ENCODE data around the gene PVR. TPM values are rescaled to one million over a fixed set of nuclear protein-coding genes. Genes with fewer than 3 reads are reported as not detected.

The PVR gene
- polyA plus RNA-seq, 1 donor from 2014 or later: 19.1 TPM

DNA sequence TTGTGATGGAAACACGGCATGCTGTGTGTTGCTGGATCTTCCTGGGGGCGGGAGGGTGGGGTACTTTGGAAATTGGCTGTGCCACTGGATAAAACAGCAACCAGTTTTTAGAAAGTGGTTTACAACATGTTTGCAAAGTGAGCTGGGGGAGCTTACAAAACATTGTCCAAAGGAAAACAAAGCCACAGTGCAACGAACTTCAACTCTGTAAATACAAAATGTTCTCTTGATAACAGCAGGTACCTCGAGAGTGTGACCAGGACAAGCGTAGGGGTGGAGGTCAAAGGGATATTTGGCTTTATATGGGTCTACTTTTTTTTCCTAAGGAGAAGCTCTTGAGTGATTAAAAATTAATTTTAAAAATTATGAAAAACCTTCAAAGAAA lies 27.9 kb upstream of the PVR start:
- H3K9ac ChIP-seq (ENCODE audit: low read length): no peak overlapping the region
- no peak overlapping the region for H3K4me2 ChIP-seq (ENCODE audit: low read length)
- no peaks in the 10 kb centered on the region for H3K27me3 ChIP-seq (ENCODE audit: insufficient read depth, low read depth, low read length)
- no peak overlapping the region for H3K27ac ChIP-seq (ENCODE audit: low read length)
- H3F3A ChIP-seq (ENCODE audit: insufficient read depth, low read length, poor library complexity, severe bottlenecking): no peaks in the 10 kb centered on the region
- H3K9me3 ChIP-seq (ENCODE audit: low read length): no peaks in the 10 kb centered on the region
- H3K79me2 ChIP-seq (replicated peaks; ENCODE audit: insufficient read depth, low read length): no peaks in the 10 kb centered on the region
- H3K4me3 ChIP-seq (ENCODE audit: low read length): no peak overlapping the region
- H3K9me2 ChIP-seq (ENCODE audit: insufficient read depth, low read length): no peaks in the 10 kb centered on the region
- TF ChIP-seq EZH2 (IDR thresholded peaks at IDR 0.05; ENCODE audit: borderline replicate concordance, insufficient read depth, low read length, poor library complexity, severe bottlenecking) (no peak), MXI1 (conservative IDR thresholded peaks at IDR 0.05; ENCODE audit: poor library complexity, severe bottlenecking) (no peak), SMC3 (conservative IDR thresholded peaks at IDR 0.05; ENCODE audit: poor library complexity) (no peak), EP300 (conservative IDR thresholded peaks at IDR 0.05; ENCODE audit: poor library complexity, severe bottlenecking) (no peak), REST (IDR thresholded peaks at IDR 0.05; ENCODE audit: borderline replicate concordance) (no peak), POLR2AphosphoS5 (IDR thresholded peaks at IDR 0.05) (no peak), RAD21 (conservative IDR thresholded peaks at IDR 0.05) (no peak), TAF1 (IDR thresholded peaks at IDR 0.05; ENCODE audit: low read depth) (no peak), CTCF (IDR thresholded peaks at IDR 0.05; ENCODE audit: poor library complexity, severe bottlenecking) (no peak)
- no peaks in the 10 kb centered on the region for H4K20me1 ChIP-seq (ENCODE audit: insufficient read depth)
- H2AFZ ChIP-seq (ENCODE audit: low read depth, low read length): no peak overlapping the region
- H3K36me3 ChIP-seq (ENCODE audit: insufficient read depth, low read length): no peaks in the 10 kb centered on the region

- no peak overlapping the region for H3K4me2 ChIP-seq (ENCODE audit: low read length)
- no peak overlapping the region for H2AFZ ChIP-seq (ENCODE audit: low read depth, low read length)
- H3K9ac ChIP-seq (ENCODE audit: low read length): no peak overlapping the region
- no peaks in the 10 kb centered on the region for H3F3A ChIP-seq (ENCODE audit: insufficient read depth, low read length, poor library complexity, severe bottlenecking)
- no peak overlapping the region for H3K27ac ChIP-seq (ENCODE audit: low read length)
- no peaks in the 10 kb centered on the region for H3K9me3 ChIP-seq (ENCODE audit: low read length)
- H3K4me3 ChIP-seq (ENCODE audit: low read length): no peak overlapping the region
- no peak for TF ChIP-seq SMC3 (conservative IDR thresholded peaks at IDR 0.05; ENCODE audit: poor library complexity)
- no peak for TF ChIP-seq CTCF (IDR thresholded peaks at IDR 0.05; ENCODE audit: poor library complexity, severe bottlenecking)
- no peak for TF ChIP-seq EP300 (conservative IDR thresholded peaks at IDR 0.05; ENCODE audit: poor library complexity, severe bottlenecking)
- no peak for TF ChIP-seq RAD21 (conservative IDR thresholded peaks at IDR 0.05)
- no peak for TF ChIP-seq TAF1 (IDR thresholded peaks at IDR 0.05; ENCODE audit: low read depth)
- TF ChIP-seq REST (IDR thresholded peaks at IDR 0.05; ENCODE audit: borderline replicate concordance): no peak
- TF ChIP-seq MXI1 (conservative IDR thresholded peaks at IDR 0.05; ENCODE audit: poor library complexity, severe bottlenecking): no peak
- no peak for TF ChIP-seq POLR2AphosphoS5 (IDR thresholded peaks at IDR 0.05)
- no peak for TF ChIP-seq EZH2 (IDR thresholded peaks at IDR 0.05; ENCODE audit: borderline replicate concordance, insufficient read depth, low read length, poor library complexity, severe bottlenecking)
- H3K27me3 ChIP-seq (ENCODE audit: insufficient read depth, low read depth, low read length): no peaks in the 10 kb centered on the region
- no peaks in the 10 kb centered on the region for H3K79me2 ChIP-seq (replicated peaks; ENCODE audit: insufficient read depth, low read length)
- no peaks in the 10 kb centered on the region for H3K36me3 ChIP-seq (ENCODE audit: insufficient read depth, low read length)
- H3K9me2 ChIP-seq (ENCODE audit: insufficient read depth, low read length): no peaks in the 10 kb centered on the region
- no peaks in the 10 kb centered on the region for H4K20me1 ChIP-seq (ENCODE audit: insufficient read depth)
Observed at GRCh38 chr19:44617110-44617880, 26.4 kb upstream of the PVR start.

Measured in neural cell (in vitro differentiated cells).